Fibroblast of the conjunctiva (primary cell): ENCODE measurements around the gene PSD2.

ENCODE experiments used
- DNase-seq: peaks from one replicate; pipeline ENCODE4 v3.0.0-alpha.2; 2010; ENCODE audit warnings: low read depth

Gene PSD2

DNA sequence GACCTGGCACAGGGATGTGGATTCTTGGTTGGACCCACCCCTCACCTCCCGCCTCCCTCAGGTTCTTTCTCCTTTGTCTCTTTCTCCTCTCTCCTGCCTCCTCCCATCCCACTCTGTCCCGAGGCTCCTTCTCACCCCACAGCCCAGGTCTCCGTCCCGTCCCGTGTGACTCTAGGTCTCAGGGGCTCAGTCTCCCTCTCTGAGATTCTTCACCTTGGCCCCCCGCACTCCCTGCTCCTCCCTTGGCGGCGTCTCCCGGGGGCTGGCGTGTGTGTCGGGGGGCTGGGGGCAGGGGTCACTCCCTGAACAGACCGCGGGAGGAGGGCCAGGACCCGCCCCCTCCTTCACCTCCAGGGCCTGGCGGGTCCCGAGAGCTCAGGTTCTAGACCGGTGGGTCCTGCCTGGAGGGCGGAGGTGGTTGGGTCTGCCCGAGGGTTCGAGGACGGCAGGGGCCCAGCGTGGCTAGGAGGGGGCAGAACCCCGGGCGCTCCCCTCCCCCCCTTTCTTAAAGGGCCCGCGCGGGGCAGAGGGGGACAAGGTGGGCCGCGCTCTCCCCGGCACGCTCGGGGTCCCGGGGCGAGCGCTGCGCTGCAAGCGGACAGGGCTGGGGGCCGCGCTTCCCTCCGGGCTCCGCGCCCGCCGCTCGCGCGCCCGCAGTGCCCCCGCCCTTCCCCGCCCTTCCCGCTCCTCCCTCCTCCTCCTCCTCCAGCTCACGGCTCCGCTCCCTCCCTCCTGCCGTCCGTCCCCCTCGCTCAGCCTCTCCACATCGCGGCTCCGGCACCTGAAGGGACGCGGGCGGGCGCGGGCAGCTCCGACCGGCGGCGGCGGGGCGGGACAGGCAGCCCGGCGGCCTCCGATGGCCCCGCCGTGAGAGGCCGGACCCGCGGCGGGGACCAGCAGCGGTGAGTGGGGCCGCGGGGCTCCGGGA lies at the start of gene PSD2:
TSS of gene PSD2 (plus strand) at position 735 of the 928 bp plus-strand sequence. CDS start 13,633 bp downstream, outside the sequence.
- no peak for DNase-seq

DNA sequence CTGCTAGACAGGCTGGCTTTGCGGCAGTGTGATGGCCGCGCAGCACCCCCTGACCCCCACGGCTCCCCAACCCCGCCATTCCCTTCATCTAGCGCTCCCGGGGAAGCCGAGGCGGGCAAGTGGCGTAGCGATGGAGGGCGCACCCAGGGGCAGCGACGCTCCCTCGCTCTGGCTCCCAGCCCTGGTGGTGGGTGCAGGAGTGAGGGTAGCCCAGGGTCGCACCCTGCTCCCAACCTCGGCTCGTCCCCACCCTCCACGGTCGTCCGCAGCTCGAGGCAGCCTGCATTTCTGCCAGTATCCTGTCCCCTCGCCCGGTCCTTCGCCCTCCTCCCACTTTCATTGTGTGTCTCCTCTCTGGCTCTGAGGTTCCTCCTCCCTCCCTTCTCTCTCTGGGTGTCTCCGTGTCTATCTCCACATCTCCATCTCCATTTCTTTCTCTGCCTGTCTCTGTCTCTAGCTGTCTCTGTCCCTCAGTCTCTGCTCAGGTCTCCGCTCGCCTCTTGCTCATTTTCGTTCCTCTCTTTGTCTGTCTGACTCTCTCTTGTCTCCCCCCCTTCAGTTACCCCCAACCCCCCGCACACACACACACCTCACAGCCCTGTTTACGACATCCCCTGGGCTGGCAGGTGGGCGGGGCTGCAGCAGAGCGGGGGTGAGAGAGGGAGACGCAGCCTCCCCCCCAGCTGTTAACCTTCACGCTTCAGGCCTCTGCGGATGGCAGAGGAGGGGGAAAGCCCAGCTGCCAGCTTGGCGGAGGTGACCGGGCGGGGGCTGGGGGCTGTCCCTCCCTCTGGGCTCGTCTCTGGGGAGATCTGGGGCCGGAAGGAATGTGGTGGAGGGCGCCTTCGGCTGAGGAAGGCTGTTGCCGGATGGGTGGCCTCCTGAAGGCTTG lies 48.7 kb upstream of the PSD2 start:
- no peak for DNase-seq

DNA sequence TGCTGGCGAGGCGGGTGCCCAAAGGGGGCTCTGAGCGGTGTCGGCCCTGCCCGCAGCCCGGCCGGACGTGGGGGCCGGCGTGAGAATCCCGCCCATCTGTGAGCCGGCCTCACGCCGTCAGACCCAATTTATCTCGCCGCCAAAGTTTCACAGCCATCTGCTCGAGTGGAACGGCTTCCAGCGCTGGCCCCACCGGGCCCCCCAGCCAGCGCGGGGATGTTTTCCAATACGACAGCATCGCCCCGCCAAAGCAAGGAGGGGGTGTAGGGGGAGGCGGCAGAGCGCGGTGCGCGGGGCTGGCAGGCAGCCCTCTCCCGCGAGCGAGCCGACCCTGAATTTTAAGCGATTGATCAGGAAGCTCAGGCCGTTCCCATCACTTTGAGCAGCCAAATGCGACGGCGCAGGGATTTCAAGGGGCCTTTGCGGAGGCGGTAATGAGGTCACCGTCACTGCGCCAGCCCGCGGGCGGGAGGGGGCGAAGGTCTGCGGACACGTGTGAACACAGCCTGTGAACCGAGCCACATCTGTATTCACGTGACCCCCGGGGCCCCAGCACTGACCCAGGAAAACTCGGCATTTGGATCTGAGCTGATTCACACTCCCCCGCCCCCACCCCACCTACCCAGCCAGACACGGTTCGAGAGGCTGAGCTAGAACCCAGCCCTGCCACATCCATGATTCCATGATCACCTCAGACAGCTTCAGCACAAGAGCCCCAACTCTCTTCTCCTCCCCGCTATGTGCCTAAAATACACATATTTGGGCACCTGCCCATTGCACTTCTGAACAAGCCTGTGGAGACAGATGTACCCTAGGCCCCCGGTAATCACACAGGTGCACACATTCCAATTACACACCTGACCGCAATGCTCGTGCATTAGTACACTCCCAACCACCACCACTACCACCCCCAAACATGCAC lies 47.8 kb upstream of the PSD2 start:
- no peak for DNase-seq

DNA sequence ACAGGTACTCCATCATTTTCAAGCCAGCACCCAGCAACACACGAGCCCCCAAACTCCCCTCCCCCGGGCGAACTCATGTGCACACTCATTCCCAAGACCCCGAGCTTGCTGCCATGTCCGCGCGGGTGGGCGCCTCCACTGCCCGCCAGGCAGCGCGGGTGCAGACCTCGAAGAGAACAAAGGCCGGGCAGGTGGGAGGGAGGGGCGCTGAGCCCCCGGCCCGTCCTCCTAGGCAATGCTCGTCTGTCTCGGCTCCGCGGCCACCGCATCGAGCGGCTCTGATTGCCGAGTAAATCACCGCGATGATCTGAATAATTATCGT lies 47.1 kb upstream of the PSD2 start:
- DNase-seq: no peak

DNA sequence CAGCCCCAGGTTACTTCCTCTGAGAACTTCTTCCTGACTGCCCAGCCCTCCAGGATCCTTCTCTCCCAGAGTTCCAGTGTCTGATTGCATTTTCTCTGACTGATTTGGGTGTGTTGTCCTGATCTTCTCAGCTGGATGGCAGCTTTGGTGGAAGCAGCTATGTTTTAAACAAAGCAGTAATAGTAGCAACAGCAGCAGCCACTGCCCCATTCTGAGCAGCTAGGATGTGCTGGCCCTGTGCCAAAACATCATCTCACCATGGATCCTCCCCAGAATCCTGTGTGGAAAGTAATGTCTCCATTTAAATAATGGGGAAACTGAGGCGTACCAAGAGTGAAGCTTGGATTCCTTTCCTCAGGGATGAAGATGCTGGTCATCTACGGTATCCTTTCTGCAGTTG lies 46.4 kb upstream of the PSD2 start:
- DNase-seq: no peak

DNA sequence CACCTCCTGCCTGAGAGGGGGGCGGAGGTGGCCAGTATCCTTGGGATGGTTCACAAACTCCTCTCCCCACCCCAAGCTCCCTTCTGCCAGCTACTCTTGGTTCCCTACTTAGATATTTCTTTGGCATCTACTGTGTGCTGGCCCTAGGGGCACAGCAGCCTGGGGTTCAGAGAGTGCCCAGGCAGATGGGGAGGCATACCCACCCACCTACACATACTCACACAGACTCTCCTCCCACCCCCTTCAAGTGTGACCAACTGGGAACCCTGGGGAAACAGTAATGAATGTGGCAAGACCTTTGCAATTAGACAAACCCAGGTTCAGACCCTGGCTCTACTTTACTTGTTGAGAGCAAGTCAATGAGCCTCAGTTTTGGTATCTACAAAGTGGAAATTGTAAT lies 44.4 kb upstream of the PSD2 start:
- DNase-seq: no peak

DNA sequence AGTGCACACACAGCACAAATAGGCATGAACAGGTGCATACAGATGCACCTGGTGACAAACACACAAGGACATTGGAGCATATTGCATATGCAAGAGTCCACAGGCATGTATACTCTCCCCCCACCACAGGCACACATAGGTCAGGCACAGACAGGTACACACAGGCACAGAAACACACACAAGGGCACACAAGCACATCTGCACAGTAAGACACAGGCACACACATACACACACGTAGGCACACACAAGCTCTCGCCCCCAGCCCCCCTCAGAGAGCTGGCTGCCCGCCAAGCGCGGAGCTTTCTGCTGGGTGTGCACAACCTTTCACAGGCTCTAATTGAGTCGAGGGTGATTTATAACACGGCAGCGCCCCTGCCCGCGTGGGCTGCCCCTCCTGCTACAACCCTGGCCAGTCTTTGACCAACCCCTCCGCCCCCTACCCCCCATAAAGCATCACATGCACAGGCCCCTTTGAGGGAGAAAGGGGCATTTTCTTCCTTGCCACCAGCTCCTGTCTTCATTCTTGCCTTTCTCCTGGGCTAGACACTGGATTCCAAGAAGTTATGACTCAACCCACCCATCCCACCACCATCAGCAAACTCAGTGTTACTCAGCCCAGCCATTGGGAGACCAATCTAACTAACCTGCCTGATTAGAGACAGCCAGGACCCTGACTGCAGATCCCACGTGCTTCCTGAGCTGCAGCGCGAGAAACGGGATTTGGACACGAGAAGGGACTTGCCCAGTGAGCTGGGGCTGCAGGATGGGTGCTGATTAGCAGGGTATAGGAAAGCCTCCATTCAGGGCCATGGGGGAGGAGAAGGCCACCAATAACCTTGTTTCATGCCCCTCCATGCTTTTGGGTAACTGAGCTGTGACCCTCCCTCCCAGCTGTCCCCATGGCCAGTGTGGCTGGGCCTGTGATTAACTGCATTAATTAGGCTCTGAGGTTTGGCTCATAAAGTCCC lies 42.8 kb upstream of the PSD2 start:
- no peak for DNase-seq

DNA sequence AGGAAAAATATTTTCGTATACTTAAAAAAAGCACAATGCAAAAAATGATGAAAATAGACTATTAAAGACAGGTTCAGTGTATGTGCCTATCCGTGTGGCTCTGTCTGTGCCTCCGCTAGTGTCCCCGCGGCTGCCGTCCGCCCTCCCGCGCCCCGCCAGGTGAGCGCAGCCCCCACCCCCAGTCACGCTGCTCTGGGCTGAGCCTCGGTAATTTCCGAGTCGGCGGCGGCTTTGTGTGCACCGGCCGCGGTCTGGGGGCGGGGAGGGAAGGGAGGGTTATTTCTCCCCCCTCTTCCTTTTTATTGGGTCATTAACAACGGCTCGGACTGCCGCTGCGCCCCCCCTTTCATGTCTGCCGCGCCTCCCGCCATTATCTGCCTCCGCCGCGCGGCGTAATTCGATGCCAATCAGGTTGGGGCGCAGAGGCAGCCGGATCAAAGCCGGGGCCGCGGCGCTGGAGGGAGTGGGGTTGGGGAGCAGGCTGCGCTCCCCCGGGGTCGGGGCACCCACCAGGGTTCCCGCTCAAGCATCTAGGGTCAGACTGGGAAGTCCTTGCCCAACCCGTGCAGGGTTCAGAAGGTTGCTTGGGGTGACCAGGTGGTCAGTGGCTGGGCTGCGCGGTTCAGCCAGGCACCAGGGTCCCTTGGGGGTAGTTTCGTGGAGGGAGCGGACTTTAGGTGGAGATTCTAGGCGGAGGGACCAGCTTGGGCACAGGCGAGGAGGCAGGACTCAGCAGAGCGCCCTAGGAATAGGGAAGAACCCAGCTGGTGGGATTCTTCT lies 39.5 kb upstream of the PSD2 start:
- no peak for DNase-seq

DNA sequence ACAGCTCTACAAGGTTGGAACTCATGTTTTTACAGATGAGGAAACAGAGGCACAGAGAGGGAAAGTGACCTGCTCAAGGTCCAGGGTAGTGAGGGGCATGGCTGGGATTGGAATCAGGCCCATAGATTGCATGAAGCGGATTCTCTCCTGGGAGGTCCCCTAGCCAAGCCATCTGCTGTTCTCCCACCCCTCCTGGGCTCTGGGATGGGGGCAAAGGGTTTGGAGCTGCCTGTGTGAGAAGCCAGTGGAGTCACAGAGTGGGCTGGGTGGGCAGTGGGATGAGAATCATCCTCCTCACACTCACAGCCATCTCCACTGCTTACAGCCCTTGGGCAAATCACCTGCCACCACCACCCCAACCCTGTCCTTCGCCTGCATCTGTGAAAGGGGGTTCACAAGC lies 38.6 kb upstream of the PSD2 start:
- no peak for DNase-seq

DNA sequence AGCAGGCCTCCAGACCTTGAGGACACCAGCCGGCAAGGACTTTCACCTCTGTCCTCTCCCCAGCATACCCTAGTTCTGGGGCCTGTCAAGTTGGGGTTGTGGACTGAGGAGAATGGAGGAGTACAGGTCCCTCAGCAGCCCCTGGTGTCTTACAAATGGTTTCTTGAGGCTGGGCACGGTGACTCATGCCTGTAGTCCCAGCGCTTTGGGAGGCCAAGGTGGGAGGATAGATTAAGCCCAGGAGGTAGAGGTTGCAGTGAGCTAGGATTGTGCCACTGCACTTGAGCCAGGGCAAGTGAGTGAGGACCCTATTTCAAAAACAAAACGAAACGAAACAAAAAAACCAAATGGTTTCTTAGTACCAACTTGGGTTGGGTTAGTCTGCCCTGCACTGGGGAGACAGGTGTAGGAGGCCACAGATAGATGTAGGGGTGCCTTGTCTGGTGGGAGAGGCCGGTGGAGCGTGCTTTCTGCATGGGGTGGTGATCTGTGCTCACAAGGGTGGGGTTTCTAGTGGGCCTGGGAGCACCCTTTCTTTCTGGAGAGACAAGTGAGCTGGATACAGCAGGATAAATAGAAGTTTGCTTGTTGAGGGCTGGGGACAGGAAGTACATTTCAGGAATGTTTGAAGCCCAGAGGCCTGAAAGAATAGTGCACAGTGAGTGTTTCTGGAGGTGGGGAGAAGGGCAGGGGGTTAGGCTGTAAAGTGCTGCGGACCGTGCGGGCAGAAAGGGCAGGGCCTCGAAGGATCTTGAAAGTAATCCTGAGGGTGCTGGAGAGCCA lies 37.7 kb upstream of the PSD2 start:
- DNase-seq: no peak

DNA sequence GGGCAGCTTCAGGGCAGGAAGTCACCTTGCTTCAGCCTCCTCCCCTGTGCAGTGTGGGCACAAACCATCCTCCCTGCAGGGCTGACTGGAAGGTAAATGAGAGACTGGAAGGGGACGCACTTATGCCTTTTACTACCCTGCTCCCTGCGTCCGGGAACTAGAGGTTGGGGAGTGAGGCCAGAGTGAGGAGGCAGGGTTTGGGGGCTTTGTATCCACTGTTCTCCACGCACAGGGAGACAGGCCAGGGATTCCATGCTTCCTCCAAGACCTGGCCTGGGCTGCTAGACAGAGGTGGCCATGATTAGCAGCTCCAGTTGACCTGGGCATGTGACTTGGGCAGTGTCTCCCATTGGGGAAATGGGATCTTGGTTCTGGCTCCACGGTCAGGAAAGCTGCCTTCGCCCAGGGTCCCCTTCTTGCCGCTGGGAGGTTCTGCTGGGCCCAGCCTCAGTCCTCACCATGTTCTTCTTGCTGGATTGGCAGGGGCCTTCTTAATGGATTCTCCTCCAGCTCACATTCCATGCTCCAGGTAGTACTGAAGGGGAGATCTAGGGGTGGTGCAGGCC lies 37.0 kb upstream of the PSD2 start:
- no peak for DNase-seq

DNA sequence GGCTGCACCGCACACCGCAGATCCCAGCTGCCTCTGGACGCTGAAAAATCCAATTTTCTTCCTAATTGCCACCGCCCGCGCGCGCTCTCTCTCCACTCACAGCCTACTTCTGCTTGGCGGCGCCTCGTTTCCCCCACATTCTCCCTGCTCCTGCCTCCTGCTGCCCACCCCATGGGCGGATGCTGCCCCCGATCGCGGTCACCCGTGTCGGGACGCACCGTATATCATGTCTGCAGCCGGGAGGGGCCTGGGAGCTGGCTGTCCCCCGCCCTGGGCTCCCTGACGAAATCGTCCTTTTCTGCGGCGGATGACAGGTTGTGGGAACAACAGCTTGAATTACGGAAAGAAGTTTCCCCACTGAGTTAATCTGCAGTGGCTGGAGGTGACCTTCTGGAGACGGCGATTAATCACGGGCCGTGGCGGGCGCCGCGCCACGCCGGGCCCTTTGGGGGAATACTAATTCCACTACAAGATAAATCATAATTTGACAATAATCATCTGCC lies 36.3 kb upstream of the PSD2 start:
- DNase-seq: no peak

DNA sequence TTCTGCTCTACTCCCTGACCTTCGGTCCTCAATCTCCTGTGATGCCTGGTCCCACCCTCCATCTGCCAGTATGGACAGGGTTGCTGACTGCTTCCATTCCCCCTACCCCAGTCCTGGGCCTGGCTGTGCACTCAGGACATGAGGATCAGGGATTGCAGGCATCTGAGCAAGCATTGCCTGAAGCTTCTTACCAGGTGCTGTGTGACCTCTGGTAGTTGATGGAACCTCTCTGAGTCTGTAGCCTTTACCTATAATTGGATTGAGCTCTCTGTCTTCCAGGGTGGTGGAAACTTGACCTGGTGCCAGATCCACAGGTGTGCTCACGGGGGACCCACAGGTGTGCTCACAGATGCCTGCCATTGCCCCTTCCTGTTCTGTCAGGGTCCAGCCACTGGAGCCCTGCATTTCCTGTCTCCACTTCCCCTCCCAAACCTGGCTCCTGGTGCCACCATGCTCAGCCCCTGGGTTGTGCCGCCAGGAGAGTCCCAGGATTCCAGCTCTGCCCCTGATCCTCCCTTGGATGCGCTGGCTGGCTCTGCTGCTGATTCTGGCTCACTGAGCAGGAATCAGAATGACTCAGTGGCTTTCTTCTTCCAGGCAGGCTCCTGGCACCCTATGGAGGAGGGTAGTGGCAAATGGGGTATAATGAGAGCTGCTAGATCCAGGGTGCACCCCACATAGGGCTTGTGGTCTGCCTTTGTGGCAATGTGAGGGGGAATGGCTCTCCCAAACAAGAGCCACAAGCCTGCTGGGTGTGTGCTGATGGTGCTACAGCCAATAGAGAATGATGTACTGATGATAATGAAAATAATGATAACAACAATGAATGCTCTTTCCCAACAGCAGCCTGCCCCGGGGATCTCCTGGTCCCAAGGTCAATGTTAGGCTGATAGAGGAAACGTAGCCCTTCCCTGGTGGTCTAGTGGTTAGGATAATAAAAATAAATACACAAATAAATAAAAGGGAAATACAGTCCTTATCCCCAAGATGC lies 35.2 kb upstream of the PSD2 start:
- DNase-seq: no peak

DNA sequence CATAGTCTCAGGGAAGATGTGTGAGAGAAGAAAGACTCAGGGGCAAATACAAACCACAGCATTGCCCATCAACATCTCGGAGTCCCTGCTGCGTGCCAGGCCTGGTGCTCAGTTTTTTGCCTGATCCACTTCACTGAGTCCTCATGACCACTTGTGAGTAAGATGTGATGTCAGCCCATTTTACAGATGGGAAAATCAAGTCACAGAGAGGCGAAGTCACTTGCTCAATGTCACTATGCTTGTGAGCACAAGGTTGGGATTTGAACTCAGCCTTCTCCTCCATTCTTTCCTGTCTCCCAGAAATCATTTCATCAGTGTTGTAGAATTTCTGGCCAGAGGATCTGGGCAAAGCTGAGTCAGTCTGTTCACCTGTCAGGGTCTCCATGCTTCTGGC lies 34.6 kb upstream of the PSD2 start:
- no peak for DNase-seq

DNA sequence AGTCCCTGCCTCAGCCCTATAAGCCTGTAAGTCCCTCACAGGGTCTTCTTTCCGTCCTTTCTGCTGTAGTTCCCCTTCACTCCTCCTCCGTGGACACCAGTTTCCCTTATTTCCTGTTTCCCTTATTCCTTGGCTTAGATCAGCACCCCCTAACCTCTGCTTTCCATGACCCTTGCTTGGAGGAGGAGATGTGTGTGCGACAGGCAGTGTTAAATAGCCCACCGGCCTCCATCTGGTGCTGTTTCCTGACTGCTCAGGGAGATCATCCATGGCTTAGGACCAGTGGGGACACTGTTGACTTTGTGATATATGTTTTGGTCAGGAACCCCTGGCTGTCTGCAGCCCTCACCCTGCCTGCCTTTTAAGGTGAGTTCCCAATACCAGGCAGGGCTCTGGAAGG lies 34.1 kb upstream of the PSD2 start:
- no peak for DNase-seq

DNA sequence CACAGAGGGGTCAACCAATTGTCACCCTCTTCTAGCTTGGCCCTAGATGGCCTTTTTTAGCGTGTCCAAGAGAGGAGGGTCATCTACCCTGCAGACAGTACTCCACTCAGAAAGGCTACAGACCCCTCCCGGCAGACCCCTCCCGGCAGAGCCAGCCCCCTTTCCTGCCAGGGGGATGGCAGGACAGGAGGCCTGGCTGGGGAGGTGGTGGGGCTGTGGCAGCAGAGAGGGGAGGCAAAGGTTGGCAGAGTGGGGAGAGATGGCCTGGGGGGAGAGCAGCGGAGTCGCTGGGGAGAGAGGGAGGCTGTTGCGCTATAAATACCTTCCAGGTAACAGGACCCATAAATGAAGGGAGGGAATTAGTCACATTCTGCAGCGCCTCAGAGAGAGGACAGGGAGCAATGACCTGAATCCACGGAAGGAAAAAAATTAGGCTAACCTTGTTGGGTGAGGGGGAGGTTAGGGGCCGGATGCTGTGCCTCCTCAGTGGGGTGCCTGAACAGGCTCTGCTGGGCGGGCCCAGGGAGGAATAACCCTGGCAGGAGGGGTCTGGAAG lies 32.9 kb upstream of the PSD2 start:
- DNase-seq: no peak

DNA sequence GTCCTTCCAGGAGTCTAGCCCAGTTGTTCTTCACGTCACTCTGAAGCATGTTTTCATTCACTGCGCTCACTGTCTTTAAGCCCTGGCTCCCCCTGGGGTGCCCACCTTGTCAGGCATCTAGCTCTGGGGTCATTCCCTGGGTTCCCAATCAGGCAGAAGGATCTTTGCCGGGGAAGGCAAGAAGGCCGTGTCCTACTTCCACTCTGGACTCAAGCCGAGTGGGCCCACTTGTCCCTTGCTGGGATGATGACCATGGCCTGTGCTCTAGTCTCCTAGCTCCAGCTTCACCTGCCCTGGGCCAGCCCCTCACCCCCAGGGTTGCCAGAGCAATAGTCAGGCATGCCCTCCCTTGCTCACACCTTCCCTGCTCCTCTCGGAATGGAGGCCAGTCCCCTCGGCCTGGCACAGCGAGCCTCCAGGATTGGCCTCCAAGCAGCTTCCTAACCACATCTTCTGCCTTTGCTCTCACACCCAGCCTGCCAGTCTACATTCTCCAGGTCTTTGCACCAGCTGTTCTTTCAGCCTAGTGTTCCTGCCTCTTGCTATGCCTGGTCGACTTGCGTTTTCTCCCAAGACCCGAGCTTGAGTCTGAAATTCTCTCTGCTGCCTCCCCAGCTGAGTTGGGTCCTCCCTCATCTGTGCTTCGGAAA lies 32.2 kb upstream of the PSD2 start:
- DNase-seq: no peak
